GM12878 (cell line): ENCODE measurements around the gene HOXC12. TPM values are rescaled to one million over a fixed set of nuclear protein-coding genes. Genes with fewer than 3 reads are reported as not detected.

Source experiments
- ATAC-seq: fragments of 200-7000 bp; cut with Tn5 transposase; 3 replicates; pipeline ENCODE4 v1.9.1; 2020; ENCODE audit warnings: mild to moderate bottlenecking, moderate library complexity
- BruUV-seq: library from RNA; stranded (reverse); fragments of 400-500 nt; replicated peaks from 2 replicates; lab custom pipeline; 2021; lab: Mats Ljungman, UMichigan
- CTCF ChIA-PET: fragments of 300-600 bp; sonication (Branson Sonifier 250); formaldehyde crosslinking; extraction: SDS; loops from one replicate; lab custom pipeline; 2021; ENCODE audit warnings: inconsistent platforms; lab: Yijun Ruan, JAX
- POLR2A ChIA-PET: fragments of 350-600 bp; formaldehyde crosslinking; extraction: SDS; loops from one replicate; lab custom pipeline; 2021; ENCODE audit warnings: inconsistent platforms; lab: Charles Lee
- RAD21 ChIA-PET: fragments of 300-600 bp; sonication (Branson Sonifier 250); formaldehyde crosslinking; loops from one replicate; lab custom pipeline; 2023; ENCODE audit warnings: antibody characterized with exemption; ENCODE audit not compliant: unreplicated experiment; lab: Charles Lee
- SMC1A ChIA-PET: fragments of 300-600 bp; sonication (Branson Sonifier 250); formaldehyde crosslinking; loops from one replicate; lab custom pipeline; 2023; ENCODE audit not compliant: unreplicated experiment, uncharacterized antibody; lab: Charles Lee
- DNase-seq: peaks from one replicate; pipeline ENCODE4 v3.0.0-alpha.2; 2011; ENCODE audit warnings: low read depth, low spot score
- FAIRE-seq: peaks from 3 replicates; lab custom pipeline; 2011; peaks lifted over from hg19 to GRCh38; lab: Jason Lieb, UNC
- H2AFZ ChIP-seq: 2 replicates; pipeline ENCODE4 v1.6.0; 2011; ENCODE audit warnings: low read depth, low read length, control low read depth; ENCODE audit not compliant: control insufficient read depth
- H3K27ac ChIP-seq: 2 replicates; pipeline ENCODE4 v1.5.1; 2011; ENCODE audit warnings: control low read depth; ENCODE audit not compliant: control insufficient read depth, insufficient read depth
- H3K27me3 ChIP-seq, 2 experiments: replicated peaks in 1 of 2; 2 replicates each; pipeline versions ENCODE4 v1.6.0 to v1.6.1; 2011; ENCODE audit warnings: low read length in 1 of 2; ENCODE audit not compliant: control insufficient read depth in 2 of 2, insufficient read depth in 2 of 2
- H3K36me3 ChIP-seq, 2 experiments: 2 replicates each; pipeline ENCODE4 v1.5.1; 2011; ENCODE audit warnings: low read length in 1 of 2; ENCODE audit not compliant: control insufficient read depth in 2 of 2, insufficient read depth in 2 of 2
- H3K4me1 ChIP-seq: 2 replicates; pipeline ENCODE4 v1.6.1; 2011; ENCODE audit warnings: mild to moderate bottlenecking, low read length, moderate library complexity, mixed read lengths; ENCODE audit not compliant: control insufficient read depth, insufficient read depth
- H3K4me2 ChIP-seq: 2 replicates; pipeline ENCODE4 v1.6.0; 2011; ENCODE audit warnings: control low read depth; ENCODE audit not compliant: control insufficient read depth, insufficient read depth
- H3K4me3 ChIP-seq: fragments of 200-600 bp; sonication (generic); 2 replicates; pipeline ENCODE4 v1.5.1; 2016
- H3K79me2 ChIP-seq: 2 replicates; pipeline ENCODE4 v1.6.0; 2011; ENCODE audit warnings: low read length; ENCODE audit not compliant: control insufficient read depth, insufficient read depth
- H3K9ac ChIP-seq: 2 replicates; pipeline ENCODE4 v1.8.0; 2011; ENCODE audit warnings: low read length, control low read depth, mixed read lengths; ENCODE audit not compliant: control insufficient read depth, insufficient read depth
- H3K9me3 ChIP-seq: replicated peaks from 3 replicates; pipeline ENCODE4 v1.5.1; 2011; ENCODE audit warnings: mild to moderate bottlenecking, low read length; ENCODE audit not compliant: control insufficient read depth, insufficient read depth
- H4K20me1 ChIP-seq: 2 replicates; pipeline ENCODE4 v1.6.0; 2011; ENCODE audit not compliant: control insufficient read depth, insufficient read depth
- ATF3 ChIP-seq: IDR thresholded peaks from 2 replicates; pipeline ENCODE4 v1.6.1; 2011; ENCODE audit warnings: low read depth, mild to moderate bottlenecking, low read length, moderate library complexity, borderline replicate concordance; ENCODE audit errors: extremely low read depth
- BCL11A ChIP-seq: IDR thresholded peaks from 2 replicates; pipeline ENCODE4 v1.6.1; 2011; ENCODE audit warnings: low read depth, low read length
- BCLAF1 ChIP-seq: fragments of 450-650 bp; IDR thresholded peaks from 2 replicates; pipeline ENCODE4 v1.6.1; 2017; ENCODE audit warnings: antibody characterized with exemption, mild to moderate bottlenecking, moderate library complexity
- CHD4 ChIP-seq: fragments of 200-600 bp; sonication (generic); IDR thresholded peaks from 2 replicates; pipeline ENCODE4 v1.6.1; 2016; ENCODE audit warnings: mild to moderate bottlenecking
- CREB1 ChIP-seq: IDR thresholded peaks from 2 replicates; pipeline ENCODE4 v1.6.1; 2012; ENCODE audit warnings: low read depth, mild to moderate bottlenecking, inconsistent platforms
- MAX ChIP-seq: IDR thresholded peaks from 2 replicates; pipeline ENCODE4 v1.6.1; 2012; ENCODE audit warnings: low read depth, low read length, improper control_type of control experiment
- POU2F2 ChIP-seq: IDR thresholded peaks from 3 replicates; pipeline ENCODE4 v1.6.1; 2011; ENCODE audit warnings: low read depth, mild to moderate bottlenecking, low read length, borderline replicate concordance
- PRDM15 ChIP-seq: fragments of 450-650 bp; formaldehyde crosslinking; IDR thresholded peaks from 2 replicates; pipeline ENCODE4 v1.4.0; 2020; ENCODE audit warnings: mild to moderate bottlenecking, moderate library complexity
- SIN3A ChIP-seq: IDR thresholded peaks from 2 replicates; pipeline ENCODE4 v1.6.1; 2012; ENCODE audit warnings: low read depth, low read length, improper control_type of control experiment
- SKIL ChIP-seq: fragments of 450-650 bp; IDR thresholded peaks from 2 replicates; pipeline ENCODE4 v1.6.1; 2017; ENCODE audit warnings: mild to moderate bottlenecking, low read depth, inconsistent platforms; ENCODE audit not compliant: poor library complexity, severe bottlenecking
- STAT1 ChIP-seq: fragments of 450-650 bp; conservative IDR thresholded peaks from 2 replicates; pipeline ENCODE4 v1.6.1; 2014; ENCODE audit warnings: antibody characterized with exemption, mild to moderate bottlenecking
- WGBS: methylation state at CpG from one replicate; pipeline ENCODE4 v1.1.6; 2016; ENCODE audit warnings: low lambda C conversion rate; ENCODE audit not compliant: insufficient replicate concordance, insufficient coverage; ENCODE audit errors: missing lambda C conversion rate; 5-methylcytosine and 5-hydroxymethylcytosine counted together
- in situ Hi-C: fragments of 300-500 bp; cut with MboI; formaldehyde crosslinking; loops from 9 replicates; pipeline ENCODE4 v1.14.3; 2018; ENCODE audit warnings: mixed read lengths
- intact Hi-C: fragments of 100-400 bp; cut with micrococcal nuclease; formaldehyde crosslinking; loops from one replicate; pipeline ENCODE4 v1.14.2; 2022; ENCODE audit not compliant: unreplicated experiment
- polyA plus RNA-seq, 11 experiments: library from polyadenylated mRNA; depleted of rRNA in 4 of 11; unstranded in 6 of 11; stranded (reverse) in 5 of 11; fragments of >200 nt; fragmentation: Nextera tagmentation in 4 of 11; fragmentation: Illumina TruSeq in 1 of 11; extraction: Ambion mirVana in 4 of 11; extraction: Trizol in 1 of 11; gene quantifications; 1 replicate in 1 of 11; 2 replicates in 10 of 11; pipeline versions ENCODE4 v1.2.1 to v1.2.3, GENCODE V29; 2011 to 2016; ENCODE audit warnings: inconsistent platforms in 2 of 11, missing spikeins in 2 of 11, low read depth in 1 of 11
- total RNA-seq, 4 experiments: library from RNA; depleted of rRNA in 3 of 4; stranded (reverse); fragments of >200 nt in 3 of 4; fragmentation: Illumina TruSeq in 1 of 4; extraction: Trizol in 1 of 4; gene quantifications; 2 replicates each; pipeline versions ENCODE4 v1.2.1 to v1.2.3, GENCODE V29; 2013 to 2021

Gene HOXC12
- total and polyA plus RNA-seq, 10 of the 15 experiments (the other 5 are each of a cell fraction or from before 2014, with no cell fraction given), result not detected

GRCh38 chr12:53963005-53963404 is 8.3 kb downstream of the HOXC12 start (continued):
- TF ChIP-seq ATF3, result no peak

- TF ChIP-seq MAX, result no peak
- TF ChIP-seq SIN3A, result no peak
- TF ChIP-seq CHD4, result no peak
- TF ChIP-seq CREB1, result no peak
- TF ChIP-seq BCLAF1, result no peak
- TF ChIP-seq STAT1, result no peak
- no peak for TF ChIP-seq BCL11A
- TF ChIP-seq POU2F2, result no peak
- TF ChIP-seq SKIL, result no peak
- TF ChIP-seq PRDM15, result no peak
- H4K20me1 ChIP-seq, result no peaks in the 10 kb centered on the region; the same call in 1 of the 2 replicates
- no peaks in the 10 kb centered on the region for H3K79me2 ChIP-seq
- ChIA-PET RAD21 (no interaction called here), SMC1A (no interaction called here), CTCF (interaction anchor here (0.8 to 0.9 kb wide), 2 partner anchors 239 to 244 kb away, joined by 3 read pairs; no protein-coding TSS in a partner anchor), POLR2A (no interaction called here)
- ATAC-seq, result no peak
- intact Hi-C loops (no loop called here), in situ Hi-C loops (no loop called here)
- H3K27me3 ChIP-seq, result peaks cover 33 to 69% of the 10 kb centered on the region in 2 experiments
- H3K9ac ChIP-seq, result no peak overlapping the region
- BruUV-seq, result no TSS peak
- H3K4me2 ChIP-seq, result no peak overlapping the region
- no peak for FAIRE-seq
- H2AFZ ChIP-seq, result no peak overlapping the region
- H3K36me3 ChIP-seq, result no peaks in the 10 kb centered on the region
- WGBS, result 39% methylated on average over 38 of the region's 38 CpGs
- no peaks in the 10 kb centered on the region for H3K9me3 ChIP-seq
- H3K27ac ChIP-seq, result no peak overlapping the region
- DNase-seq, result no peak
- H3K4me1 ChIP-seq, result no peaks in the 10 kb centered on the region
- no peak overlapping the region for H3K4me3 ChIP-seq
Measured at GRCh38 chr12:53963434-53964314, 9.0 kb downstream of the HOXC12 start.
